A673 (cell line): ENCODE results near the gene LDB3. TPM values are rescaled to one million over a fixed set of nuclear protein-coding genes. Genes with fewer than 3 reads are reported as not detected.

Source experiments
- BruUV-seq: library from RNA; stranded (reverse); fragments of 400-500 nt; replicated peaks from 2 replicates; lab custom pipeline; 2021; lab: Mats Ljungman, UMichigan
- CTCF ChIA-PET: fragments of 300-600 bp; sonication (Branson Sonifier 250); formaldehyde crosslinking; loops from one replicate; lab custom pipeline; 2022; ENCODE audit warnings: antibody characterized with exemption; lab: Charles Lee
- POLR2A ChIA-PET: fragments of 300-600 bp; sonication (Branson Sonifier 250); formaldehyde crosslinking; loops from one replicate; lab custom pipeline; 2022; ENCODE audit warnings: antibody characterized with exemption; ENCODE audit not compliant: low non-redundant PET; lab: Charles Lee
- DNase-seq: peaks from one replicate; pipeline ENCODE4 v3.0.0-alpha.2; 2015; ENCODE audit warnings: low spot score
- H3K27ac ChIP-seq: fragments of 200-600 bp; sonication (generic); 2 replicates; pipeline ENCODE4 v1.5.1; 2016; ENCODE audit warnings: mixed run types, low read depth, mild to moderate bottlenecking, mixed read lengths, antibody characterized with exemption, low read length; ENCODE audit not compliant: poor library complexity, severe bottlenecking
- H3K27me3 ChIP-seq: fragments of 200-600 bp; sonication (generic); replicated peaks from 2 replicates; pipeline ENCODE4 v1.6.1; 2017; ENCODE audit warnings: mixed run types, low read depth, mild to moderate bottlenecking, mixed read lengths, antibody characterized with exemption, low read length; ENCODE audit not compliant: insufficient read depth, poor library complexity
- H3K36me3 ChIP-seq: fragments of 200-600 bp; sonication (generic); 2 replicates; pipeline ENCODE4 v1.6.1; 2016; ENCODE audit warnings: mixed run types, mild to moderate bottlenecking, mixed read lengths, antibody characterized with exemption, low read length; ENCODE audit not compliant: insufficient read depth, poor library complexity, severe bottlenecking
- H3K4me1 ChIP-seq: fragments of 200-600 bp; sonication (generic); 2 replicates; pipeline ENCODE4 v1.6.1; 2017; ENCODE audit warnings: mixed run types, mild to moderate bottlenecking, mixed read lengths, antibody characterized with exemption, low read length; ENCODE audit not compliant: insufficient read depth, poor library complexity, severe bottlenecking
- H3K4me3 ChIP-seq: fragments of 200-600 bp; sonication (generic); 2 replicates; pipeline ENCODE4 v1.5.1; 2016; ENCODE audit warnings: low read depth, mixed run types, mild to moderate bottlenecking, mixed read lengths, low read length; ENCODE audit not compliant: poor library complexity, severe bottlenecking
- H3K9me3 ChIP-seq: fragments of 200-600 bp; sonication (generic); 2 replicates; pipeline ENCODE4 v1.6.1; 2016; ENCODE audit warnings: mixed run types, low read depth, mild to moderate bottlenecking, mixed read lengths, antibody characterized with exemption, low read length; ENCODE audit not compliant: poor library complexity, severe bottlenecking
- EZH2 ChIP-seq: fragments of 200-600 bp; sonication (generic); IDR thresholded peaks from 2 replicates; pipeline ENCODE4 v1.6.1; 2017; ENCODE audit warnings: borderline replicate concordance, low read depth, mild to moderate bottlenecking, mixed read lengths, antibody characterized with exemption, low read length; ENCODE audit not compliant: poor library complexity, severe bottlenecking
- intact Hi-C: fragments of 100-400 bp; cut with micrococcal nuclease; formaldehyde crosslinking; loops from one replicate; pipeline ENCODE4 v1.10.0; 2022; ENCODE audit not compliant: unreplicated experiment
- total RNA-seq: library from RNA; stranded (reverse); gene quantifications from 2 replicates; pipeline ENCODE4 v1.2.3, GENCODE V29; 2021
- TF ChIP-seq, protein P1 (sequence below): fragments of 300-800, 200-600 bp; sonication (generic); conservative IDR thresholded peaks from 2 replicates; pipeline ENCODE4 v1.5.1; 2017; ENCODE audit warnings: low read depth, mild to moderate bottlenecking, antibody characterized with exemption, low read length, moderate library complexity, mixed read lengths

Gene LDB3
- total RNA-seq, 1 experiment from 2014 or later: 0.34 TPM

- POLR2A ChIA-PET: no interaction called here
- H3K9me3 ChIP-seq: no peaks in the 10 kb centered on the region
- intact Hi-C loops: no loop called here
- BruUV-seq: no TSS peak
- no peaks in the 10 kb centered on the region for H3K27me3 ChIP-seq
- no peak overlapping the region for H3K27ac ChIP-seq
- H3K4me1 ChIP-seq: no peaks in the 10 kb centered on the region
- no peaks in the 10 kb centered on the region for H3K36me3 ChIP-seq
- no peak for TF ChIP-seq EZH2
- TF ChIP-seq, protein P1, sequence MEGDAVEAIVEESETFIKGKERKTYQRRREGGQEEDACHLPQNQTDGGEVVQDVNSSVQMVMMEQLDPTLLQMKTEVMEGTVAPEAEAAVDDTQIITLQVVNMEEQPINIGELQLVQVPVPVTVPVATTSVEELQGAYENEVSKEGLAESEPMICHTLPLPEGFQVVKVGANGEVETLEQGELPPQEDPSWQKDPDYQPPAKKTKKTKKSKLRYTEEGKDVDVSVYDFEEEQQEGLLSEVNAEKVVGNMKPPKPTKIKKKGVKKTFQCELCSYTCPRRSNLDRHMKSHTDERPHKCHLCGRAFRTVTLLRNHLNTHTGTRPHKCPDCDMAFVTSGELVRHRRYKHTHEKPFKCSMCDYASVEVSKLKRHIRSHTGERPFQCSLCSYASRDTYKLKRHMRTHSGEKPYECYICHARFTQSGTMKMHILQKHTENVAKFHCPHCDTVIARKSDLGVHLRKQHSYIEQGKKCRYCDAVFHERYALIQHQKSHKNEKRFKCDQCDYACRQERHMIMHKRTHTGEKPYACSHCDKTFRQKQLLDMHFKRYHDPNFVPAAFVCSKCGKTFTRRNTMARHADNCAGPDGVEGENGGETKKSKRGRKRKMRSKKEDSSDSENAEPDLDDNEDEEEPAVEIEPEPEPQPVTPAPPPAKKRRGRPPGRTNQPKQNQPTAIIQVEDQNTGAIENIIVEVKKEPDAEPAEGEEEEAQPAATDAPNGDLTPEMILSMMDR: no peak
- CTCF ChIA-PET: interaction anchor here (0.8 kb wide), 1 partner anchor 36 kb away, joined by 6 read pairs; no protein-coding TSS in a partner anchor
- no peak overlapping the region for H3K4me3 ChIP-seq
- no peak for DNase-seq
Measured at GRCh38 chr10:86657396-86658011, 10.8 kb upstream of the LDB3 start.

DNA sequence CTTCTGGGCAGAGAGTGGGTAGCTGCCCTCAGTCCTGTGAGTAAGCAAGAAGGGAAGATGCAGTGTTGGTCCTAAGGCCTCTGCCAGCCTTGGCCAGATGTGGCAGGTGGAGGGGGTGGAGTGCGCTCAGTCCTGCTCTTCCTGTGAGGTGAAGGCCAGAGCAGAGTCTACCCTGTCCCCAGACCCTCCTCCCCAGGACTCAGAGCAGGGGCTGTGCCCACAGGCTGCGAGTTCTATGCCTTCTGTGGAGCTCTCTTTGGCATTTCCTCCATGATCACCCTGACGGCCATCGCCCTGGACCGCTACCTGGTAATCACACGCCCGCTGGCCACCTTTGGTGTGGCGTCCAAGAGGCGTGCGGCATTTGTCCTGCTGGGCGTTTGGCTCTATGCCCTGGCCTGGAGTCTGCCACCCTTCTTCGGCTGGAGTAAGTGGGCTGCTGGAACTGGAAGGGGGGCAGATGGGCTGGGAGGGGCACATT is 10.0 kb upstream of the LDB3 start:
- Histone ChIP-seq H3K4me1 (no peaks in the 10 kb centered on the region), H3K27ac (no peak overlapping the region), H3K36me3 (no peaks in the 10 kb centered on the region), H3K9me3 (no peaks in the 10 kb centered on the region), H3K27me3 (no peaks in the 10 kb centered on the region), H3K4me3 (no peak overlapping the region)
- no peak for DNase-seq
- ChIA-PET CTCF (no interaction called here), POLR2A (no interaction called here)
- intact Hi-C loops: no loop called here
- BruUV-seq: no TSS peak
- no peak for TF ChIP-seq EZH2
- TF ChIP-seq, protein P1: no peak

GRCh38 chr10:86658751-86659150 is 9.6 kb upstream of the LDB3 start:
- BruUV-seq: no TSS peak
- CTCF ChIA-PET: no interaction called here
- no peak for DNase-seq
- no peak for TF ChIP-seq EZH2
- TF ChIP-seq, protein P1: no peak
- no peaks in the 10 kb centered on the region for H3K4me1 ChIP-seq
- H3K27ac ChIP-seq: no peak overlapping the region
- no peaks in the 10 kb centered on the region for H3K36me3 ChIP-seq
- H3K27me3 ChIP-seq: no peaks in the 10 kb centered on the region
- POLR2A ChIA-PET: no interaction called here
- H3K9me3 ChIP-seq: no peaks in the 10 kb centered on the region
- H3K4me3 ChIP-seq: no peak overlapping the region
- intact Hi-C loops: no loop called here
